ENCODE data around the gene TMEM185A.
"Not testable (repeated sequence)": the region's sequence is repeated elsewhere in the genome, so short reads cannot be mapped to it uniquely, and the experiment has no call there.

Gene TMEM185A

DNA sequence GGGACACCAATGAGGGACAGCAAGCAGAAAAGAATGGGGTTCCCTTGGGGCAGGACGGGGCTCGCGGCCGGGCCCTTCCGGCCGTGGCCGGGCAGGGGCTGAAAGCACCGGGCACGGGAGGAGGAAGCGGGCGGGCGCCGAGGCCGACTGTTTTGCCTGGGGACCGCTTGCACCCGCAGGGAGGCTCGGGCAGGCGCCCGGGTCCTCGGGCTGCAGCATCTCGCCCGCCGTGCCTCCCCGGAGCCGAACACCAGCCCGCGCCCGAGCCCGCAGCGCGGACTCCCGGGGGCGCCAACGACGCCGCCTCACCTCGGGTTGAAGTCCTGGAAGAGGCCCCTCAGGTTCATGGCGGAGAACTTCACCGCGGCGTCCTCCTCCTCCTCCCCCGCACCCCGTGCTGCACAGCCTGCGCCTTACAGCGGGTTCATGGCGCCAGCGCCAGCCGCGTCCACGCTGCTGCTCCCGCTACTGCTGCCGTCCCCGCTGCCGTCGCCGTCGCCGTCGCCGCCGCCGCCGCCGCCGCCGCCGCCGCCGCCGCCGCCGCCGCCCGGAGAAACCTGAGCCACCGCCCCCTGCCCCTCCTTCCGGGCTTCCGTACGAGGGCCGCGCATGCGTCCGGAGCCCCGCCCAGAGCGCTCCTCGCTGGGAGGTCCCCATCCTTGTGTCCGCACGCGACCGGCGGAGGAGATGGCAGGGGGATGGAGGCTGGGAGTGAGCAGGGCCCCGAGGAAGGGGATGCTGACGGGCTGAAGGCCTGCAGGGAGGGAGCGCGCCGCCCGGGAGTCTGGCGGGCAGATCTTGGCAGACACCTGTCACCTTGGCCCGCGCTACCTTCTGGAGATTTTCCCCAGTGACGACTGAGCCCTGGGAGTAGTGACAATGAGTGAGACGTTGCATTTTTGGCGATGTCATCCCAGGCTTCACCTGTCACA lies at the start of gene TMEM185A:
TMEM185A (minus strand) TSS at position 559 of the 932 bp plus-strand sequence; CDS start at position 347, 212 bp downstream.
- TF ChIP-seq ZFX (IDR thresholded peaks at IDR 0.05), result peak; percentile 29; the same call in 1 of the 2 replicates
- TF ChIP-seq, protein P1, sequence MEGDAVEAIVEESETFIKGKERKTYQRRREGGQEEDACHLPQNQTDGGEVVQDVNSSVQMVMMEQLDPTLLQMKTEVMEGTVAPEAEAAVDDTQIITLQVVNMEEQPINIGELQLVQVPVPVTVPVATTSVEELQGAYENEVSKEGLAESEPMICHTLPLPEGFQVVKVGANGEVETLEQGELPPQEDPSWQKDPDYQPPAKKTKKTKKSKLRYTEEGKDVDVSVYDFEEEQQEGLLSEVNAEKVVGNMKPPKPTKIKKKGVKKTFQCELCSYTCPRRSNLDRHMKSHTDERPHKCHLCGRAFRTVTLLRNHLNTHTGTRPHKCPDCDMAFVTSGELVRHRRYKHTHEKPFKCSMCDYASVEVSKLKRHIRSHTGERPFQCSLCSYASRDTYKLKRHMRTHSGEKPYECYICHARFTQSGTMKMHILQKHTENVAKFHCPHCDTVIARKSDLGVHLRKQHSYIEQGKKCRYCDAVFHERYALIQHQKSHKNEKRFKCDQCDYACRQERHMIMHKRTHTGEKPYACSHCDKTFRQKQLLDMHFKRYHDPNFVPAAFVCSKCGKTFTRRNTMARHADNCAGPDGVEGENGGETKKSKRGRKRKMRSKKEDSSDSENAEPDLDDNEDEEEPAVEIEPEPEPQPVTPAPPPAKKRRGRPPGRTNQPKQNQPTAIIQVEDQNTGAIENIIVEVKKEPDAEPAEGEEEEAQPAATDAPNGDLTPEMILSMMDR (conservative IDR thresholded peaks at IDR 0.05), result no peak
- H3K27ac ChIP-seq, result peak within 1 kb of the TSS; percentile 81

DNA sequence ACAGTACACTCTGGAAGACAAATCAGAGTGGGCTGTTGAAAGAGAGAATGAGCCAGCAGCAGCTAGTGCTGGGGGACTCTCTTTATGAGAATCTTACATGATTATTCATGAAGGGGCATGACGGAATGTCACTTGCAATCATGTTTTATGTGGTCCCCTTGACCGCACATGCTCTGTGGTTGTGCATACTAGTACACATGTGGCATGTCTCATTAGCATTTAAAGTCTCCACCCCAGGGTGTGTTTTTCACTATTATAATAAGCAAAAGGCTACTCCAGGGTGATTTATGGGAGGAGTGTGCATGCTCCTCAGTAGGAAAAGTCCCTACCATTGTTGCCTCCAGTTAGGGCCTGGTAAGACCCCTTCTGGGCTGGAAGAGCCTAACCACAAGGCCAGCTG lies 49.6 kb upstream of the TMEM185A start:
- TF ChIP-seq, protein P1 (conservative IDR thresholded peaks at IDR 0.05), result no peak
- H3K27ac ChIP-seq, result no peak overlapping the region

DNA sequence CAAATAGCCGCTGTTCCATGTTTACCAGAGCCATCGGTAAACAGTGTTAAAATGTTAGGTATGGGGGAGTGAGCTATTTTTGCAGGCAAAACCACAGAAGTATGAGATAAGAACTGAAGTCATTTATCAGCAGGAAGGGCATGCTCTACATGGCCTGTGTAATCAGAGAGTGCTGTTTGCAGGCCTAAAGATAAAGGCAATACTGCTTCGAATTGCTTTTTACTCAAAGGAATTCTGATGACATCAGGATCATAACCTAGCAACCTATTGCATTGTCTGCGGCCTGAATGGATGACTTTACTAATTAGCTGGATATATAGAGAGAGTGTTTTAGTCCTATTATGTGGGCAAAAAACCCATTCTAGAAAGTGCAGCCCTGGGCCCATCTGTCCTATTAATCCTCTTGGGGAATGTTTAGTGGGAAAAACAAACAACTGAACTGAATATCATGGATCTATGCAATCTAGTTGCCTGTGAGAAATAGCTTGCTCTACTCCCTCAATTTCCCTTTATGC lies 47.6 kb upstream of the TMEM185A start:
- H3K27ac ChIP-seq, result not testable (repeated sequence)

DNA sequence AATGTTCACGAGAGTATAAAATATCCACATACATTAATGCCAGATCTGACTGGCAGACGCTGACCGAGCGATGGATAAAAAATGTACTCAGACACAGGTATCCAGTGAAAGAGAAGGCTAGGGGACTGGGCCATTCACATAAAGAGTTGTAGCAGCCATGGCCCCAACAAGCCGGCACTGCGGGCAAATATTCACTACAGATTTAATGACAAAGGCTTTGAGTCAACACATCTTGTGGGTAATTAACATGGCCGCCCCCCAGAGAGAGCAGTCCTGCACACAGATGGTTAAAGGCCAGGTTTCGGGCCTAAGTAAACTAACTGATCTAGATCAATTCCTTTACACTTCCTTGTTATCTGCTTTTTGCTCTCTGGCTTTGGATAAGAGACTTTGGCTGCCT lies 44.0 kb upstream of the TMEM185A start:
- H3K27ac ChIP-seq, result not testable (repeated sequence)

DNA sequence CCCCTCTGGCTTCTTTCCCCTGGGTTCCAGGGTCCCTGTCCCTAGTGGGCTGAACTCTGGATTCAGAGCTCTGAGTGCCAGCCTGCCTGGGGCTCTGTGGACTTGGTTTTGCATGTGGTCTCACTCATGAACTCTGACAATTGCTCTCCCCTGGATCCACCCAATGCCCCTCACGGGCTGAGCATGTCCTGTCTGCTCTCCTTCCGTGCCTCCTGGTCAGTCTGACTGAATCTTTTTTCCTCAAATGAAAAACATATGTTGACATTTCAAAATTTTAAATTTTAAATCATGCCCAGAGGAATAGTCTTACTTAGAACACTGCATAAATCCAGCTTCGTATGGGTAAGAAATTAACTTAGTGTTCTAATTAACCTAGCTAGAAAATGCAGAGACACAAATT lies 43.5 kb upstream of the TMEM185A start:
- H3K27ac ChIP-seq, result not testable (repeated sequence)

DNA sequence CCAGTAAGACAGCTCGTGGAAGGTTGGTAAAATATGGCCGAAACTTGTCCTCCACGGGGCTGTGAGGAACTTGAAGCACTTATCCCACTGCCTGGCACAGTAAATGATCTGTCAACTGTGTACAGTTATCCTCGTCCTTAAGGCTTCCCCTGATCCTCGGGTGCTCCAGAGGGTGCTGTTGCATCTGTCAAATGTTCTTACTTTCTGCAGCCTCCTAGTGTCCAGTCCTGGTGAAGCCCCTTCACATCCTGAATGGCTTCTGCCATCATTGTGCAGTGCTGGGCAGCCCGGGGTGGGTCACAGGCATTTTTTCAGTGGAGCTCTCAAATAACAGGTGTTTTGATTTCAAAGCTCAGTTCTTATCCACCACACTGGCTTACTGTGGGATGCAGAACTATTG lies 29.0 kb upstream of the TMEM185A start:
- not testable (repeated sequence) for H3K27ac ChIP-seq

DNA sequence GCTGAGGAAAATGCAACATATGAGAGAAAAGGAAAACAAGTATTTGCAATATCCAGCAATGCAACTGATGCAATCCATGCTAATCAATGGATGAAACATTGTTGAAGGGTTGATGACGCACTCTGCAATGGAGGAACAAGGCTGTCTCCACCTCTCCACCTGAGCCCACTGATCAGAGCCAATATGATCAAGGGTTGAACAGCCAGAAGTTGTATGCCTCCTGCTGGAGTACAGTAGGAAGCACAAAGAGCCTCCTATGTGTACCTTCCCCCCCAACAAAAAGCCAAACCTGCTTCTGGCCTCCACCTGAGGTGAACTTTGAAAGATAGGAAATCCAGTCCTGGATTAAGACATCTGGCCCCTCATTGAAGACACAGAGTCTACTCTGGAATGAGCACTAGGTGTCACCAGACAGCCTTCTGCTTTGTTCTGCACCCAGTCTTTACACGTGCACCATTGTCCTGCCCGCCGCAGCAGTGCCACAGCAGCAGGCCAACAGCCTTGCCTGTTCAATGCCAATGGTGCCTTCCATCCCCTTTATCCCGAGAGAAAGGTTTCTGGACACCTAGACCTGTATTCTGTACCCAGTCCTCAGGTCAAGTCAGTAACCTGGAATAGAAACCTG lies 24.8 kb upstream of the TMEM185A start:
- H3K27ac ChIP-seq, result not testable (repeated sequence)

DNA sequence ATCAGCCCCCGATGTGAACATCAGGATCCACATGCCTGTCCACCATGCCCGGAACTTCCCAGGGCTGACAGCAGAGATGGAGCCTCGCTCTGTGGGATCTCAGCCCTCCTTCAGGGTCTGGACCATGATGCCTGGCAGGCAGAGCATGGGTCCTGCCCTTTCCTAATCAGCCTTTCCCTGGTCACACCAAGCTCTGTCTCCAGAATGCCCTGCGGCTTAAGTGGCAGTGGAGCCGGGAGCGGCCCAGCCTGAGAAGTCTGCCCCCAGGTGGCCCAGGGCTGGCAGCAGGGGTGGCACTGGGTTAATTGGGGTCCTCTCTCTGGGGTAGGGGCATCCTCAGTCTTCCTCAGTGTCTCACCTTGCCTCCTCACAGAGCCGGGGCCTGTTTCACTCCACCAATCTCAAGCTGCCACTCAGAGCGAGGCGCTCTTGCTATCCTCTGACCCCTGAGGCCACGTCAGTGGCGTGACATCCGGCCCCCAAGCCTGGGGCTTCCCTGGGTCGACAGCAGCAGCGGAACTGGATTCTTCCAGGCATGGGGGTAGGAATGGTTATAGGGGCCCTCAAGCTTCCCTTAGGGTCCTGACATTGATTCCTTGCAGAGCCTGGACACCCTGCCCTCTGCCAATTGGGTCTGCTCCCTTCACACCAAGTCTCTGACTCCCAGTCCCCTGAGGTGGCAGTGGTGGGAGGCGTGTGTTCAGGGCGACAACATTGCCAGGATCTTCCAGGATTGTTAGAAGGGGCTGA lies 20.8 kb upstream of the TMEM185A start:
- no peak overlapping the region for H3K27ac ChIP-seq
- no peak for TF ChIP-seq ZFX (IDR thresholded peaks at IDR 0.05)
- TF ChIP-seq, protein P1 (conservative IDR thresholded peaks at IDR 0.05), result no peak

DNA sequence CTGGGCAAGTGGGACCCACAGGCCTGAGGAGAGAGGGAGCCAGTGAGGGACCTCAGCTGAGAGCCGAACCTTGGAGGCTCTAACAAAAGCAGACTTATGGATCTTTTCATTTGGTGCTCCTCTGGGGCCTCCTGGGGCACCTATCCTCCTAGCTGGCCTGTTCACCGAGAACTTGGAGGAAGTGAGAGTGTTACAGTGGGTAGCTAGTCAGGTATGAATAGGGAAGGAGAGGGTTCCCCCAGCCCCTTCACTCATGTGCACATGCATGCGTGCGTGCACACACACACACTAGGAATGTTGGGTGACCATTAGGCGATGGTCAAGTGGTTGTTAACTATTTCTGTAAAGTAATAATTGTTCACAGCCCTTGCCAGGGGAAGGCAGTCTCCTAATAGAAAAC lies 18.6 kb upstream of the TMEM185A start:
- TF ChIP-seq, protein P1 (conservative IDR thresholded peaks at IDR 0.05), result no peak
- no peak for TF ChIP-seq ZFX (IDR thresholded peaks at IDR 0.05)
- H3K27ac ChIP-seq, result no peak overlapping the region

DNA sequence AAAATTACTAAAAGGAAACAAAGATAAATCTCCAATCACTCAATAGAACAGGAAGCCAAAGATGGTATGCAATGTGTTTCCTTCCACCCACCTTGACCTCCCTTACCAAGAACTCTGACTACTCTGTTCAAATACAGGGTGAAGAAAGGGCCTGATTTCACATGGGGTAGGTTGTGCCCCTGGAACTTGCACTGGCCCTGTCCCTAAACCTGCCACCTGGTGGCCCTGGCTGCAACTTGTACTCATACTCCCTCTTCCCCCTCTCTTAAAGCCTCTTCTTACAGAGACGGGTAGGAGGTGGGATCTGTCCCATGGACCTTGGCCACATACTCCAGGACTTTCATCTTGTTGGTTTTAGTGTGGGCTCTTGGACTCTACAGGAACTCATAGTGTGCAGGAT lies 17.3 kb upstream of the TMEM185A start:
- H3K27ac ChIP-seq, result no peak overlapping the region
- TF ChIP-seq, protein P1 (conservative IDR thresholded peaks at IDR 0.05), result no peak
- TF ChIP-seq ZFX (IDR thresholded peaks at IDR 0.05), result no peak
